Measurements from ENCODE around the gene IKZF2. TPM values are rescaled to one million over a fixed set of nuclear protein-coding genes. Genes with fewer than 3 reads are reported as not detected.

Gene IKZF2
- total RNA-seq (2022): 6.0 and 8.8 TPM in 2 replicates
- percentile 59 among the genes with signal in this experiment for Bru-seq, nascent RNA
- BruChase-seq, experiment 1, labeled RNA remaining after a 6-hour chase: percentile 45 among the genes with signal in this experiment
- BruChase-seq, experiment 2, labeled RNA remaining after a 2-hour chase: percentile 50 among the genes with signal in this experiment
- long read RNA-seq, partial matches to known transcripts: 1 of 2 reads
- long read RNA-seq, other reads (novel, unspliced or antisense): 0 of 2 reads

DNA sequence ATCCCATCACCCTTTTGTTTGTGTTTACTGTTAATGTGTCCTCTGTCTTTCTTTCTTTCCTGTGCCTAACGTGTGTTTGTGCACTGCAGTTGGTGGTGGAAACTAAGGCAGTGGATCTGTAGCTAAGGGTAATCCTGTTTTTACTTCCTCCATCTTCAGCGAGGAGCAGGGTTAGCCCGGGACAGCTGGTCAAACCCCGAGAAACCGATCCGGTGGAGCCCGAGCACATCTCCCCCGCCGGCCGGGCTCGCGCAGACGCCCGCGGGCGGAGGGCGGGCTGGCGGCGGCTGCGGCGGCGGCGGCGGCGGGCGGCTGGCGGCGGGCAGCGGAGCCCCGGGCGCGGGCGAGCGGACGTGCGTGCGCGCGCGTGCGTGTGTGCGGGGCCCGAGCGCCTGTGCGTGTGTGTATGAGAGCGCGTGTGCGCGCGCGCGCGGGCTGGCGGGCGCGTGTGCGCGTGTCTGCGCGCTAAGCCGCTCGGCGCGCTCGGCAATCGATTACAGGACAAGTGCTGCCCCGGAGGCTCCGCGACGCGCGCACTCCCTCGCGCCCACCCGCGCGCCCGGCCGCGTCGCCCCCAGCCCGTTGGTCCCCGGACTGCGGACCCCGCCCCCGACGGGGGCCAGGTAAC is at the start of gene IKZF2:
IKZF2 (minus strand) TSS at position 176 of the 628 bp plus-strand sequence. CDS start 2,983 bp downstream, outside the sequence.
- Mint-ChIP-seq H3K27ac (ENCODE audit: low read depth, unreplicated experiment) (peak within 1 kb of the TSS; percentile 91), H3K4me1 (ENCODE audit: insufficient read depth, unreplicated experiment) (peaks cover 18% of the 10 kb centered on the region), H3K27me3 (ENCODE audit: insufficient read depth, unreplicated experiment) (no peaks in the 10 kb centered on the region), H3K36me3 (ENCODE audit: insufficient read depth, unreplicated experiment) (peaks cover 7% of the 10 kb centered on the region), H3K4me3 (ENCODE audit: unreplicated experiment) (peak within 1 kb of the TSS; percentile 86), H3K9me3 (ENCODE audit: unreplicated experiment) (no peaks in the 10 kb centered on the region)
- POLR2A ChIA-PET: interaction anchor here (0.6 to 4.2 kb wide), 18 partner anchors 9 to 1264 kb away, joined by 3 to 25 read pairs (median 5); no protein-coding TSS in a partner anchor
- CTCF ChIA-PET: interaction anchor here (0.5 to 11.9 kb wide), 17 partner anchors 11 to 557 kb away, joined by 3 to 190 read pairs (median 6); no protein-coding TSS in a partner anchor
- no TSS peak for BruUV-seq (replicated peaks)
- TF ChIP-seq CTCF (IDR thresholded peaks at IDR 0.05; ENCODE audit: unreplicated experiment): no peak
- DNase-seq (ENCODE audit: unreplicated experiment): peak; percentile 77
- intact Hi-C loops (cut with micrococcal nuclease): loop anchor here (2.0 to 5.0 kb wide), 4 partner anchors 84 to 304 kb away; no protein-coding TSS in a partner anchor

DNA sequence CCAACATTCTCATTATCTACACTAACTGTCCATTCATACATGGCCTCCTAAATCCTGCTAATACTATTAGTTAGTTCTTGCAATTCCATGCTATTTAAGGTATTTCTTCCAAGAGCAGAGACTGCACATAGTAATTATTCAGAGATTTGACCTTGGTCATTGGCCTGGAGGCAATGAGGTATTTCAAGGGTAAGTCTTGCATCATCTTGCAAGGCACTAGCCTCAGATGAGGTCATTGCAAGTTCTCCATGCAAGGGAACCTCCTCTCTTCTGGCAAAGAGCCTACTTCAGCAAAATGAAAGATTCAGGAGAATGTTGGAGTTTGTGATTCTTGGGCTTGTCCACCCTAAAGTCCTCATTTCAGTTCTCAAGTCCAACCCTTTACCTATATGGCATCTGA is 48.5 kb upstream of the IKZF2 start:
- DNase-seq (ENCODE audit: unreplicated experiment): peak; percentile 26
- H3K27ac Mint-ChIP-seq (ENCODE audit: low read depth, unreplicated experiment): no peak overlapping the region
- H3K9me3 Mint-ChIP-seq (ENCODE audit: unreplicated experiment): no peaks in the 10 kb centered on the region
- peaks cover 9% of the 10 kb centered on the region for H3K4me1 Mint-ChIP-seq (ENCODE audit: insufficient read depth, unreplicated experiment)
- H3K36me3 Mint-ChIP-seq (ENCODE audit: insufficient read depth, unreplicated experiment): no peaks in the 10 kb centered on the region
- no peaks in the 10 kb centered on the region for H3K27me3 Mint-ChIP-seq (ENCODE audit: insufficient read depth, unreplicated experiment)
- no peak for TF ChIP-seq CTCF (IDR thresholded peaks at IDR 0.05; ENCODE audit: unreplicated experiment)
- no peak overlapping the region for H3K4me3 Mint-ChIP-seq (ENCODE audit: unreplicated experiment)
- CTCF ChIA-PET: interaction anchor here (1.5 kb wide), 1 partner anchor 46 kb away, joined by 5 read pairs; no protein-coding TSS in a partner anchor
- no TSS peak for BruUV-seq (replicated peaks)
- intact Hi-C loops (cut with micrococcal nuclease): no loop called here
- POLR2A ChIA-PET: no interaction called here

DNA sequence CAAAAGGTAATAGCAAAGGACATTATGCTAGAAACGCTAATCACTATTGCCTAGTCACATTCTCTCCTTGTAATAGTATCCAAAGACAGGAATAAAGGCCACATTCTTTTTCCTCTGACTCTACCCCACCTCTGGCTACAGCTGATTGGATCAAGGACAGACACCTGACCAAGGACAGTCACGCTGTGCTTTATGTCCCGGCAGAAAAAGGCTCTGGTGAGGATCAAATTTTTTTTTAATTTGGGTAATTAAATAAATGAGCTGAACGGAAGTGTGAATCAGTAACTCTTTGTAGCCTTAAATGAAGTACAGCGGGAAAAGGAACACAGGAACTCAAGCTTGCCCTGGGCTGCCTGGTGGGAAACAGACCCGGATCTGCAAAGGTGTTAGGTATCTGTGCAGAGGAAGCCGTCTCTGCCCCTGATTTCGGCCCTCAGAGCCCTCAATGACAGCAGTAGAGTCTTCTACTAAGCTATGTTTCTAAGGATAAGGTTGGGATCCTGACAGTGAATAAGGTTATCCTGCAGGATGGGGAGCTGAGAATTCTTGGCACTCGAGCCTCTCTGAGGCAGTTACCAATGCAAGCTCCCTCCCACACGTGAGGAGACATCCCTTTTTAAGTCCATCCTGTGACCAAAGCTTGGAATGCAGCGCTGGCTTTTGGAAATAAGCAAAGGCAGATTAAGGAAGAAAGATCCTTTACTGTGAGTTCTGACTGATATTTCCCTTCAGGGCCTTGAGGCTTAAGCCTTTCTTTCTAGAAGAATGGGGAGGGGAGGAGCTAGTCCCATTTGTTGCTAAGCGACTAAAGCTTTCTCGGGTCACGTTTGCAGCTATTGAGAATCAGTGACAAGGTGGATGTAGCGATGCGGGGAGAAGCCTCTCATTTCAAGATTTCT is 37.8 kb upstream of the IKZF2 start:
- POLR2A ChIA-PET: interaction anchor here (0.6 to 0.7 kb wide), 2 partner anchors 38 to 1414 kb away, joined by 3 read pairs; no protein-coding TSS in a partner anchor
- CTCF ChIA-PET: no interaction called here
- no peak for TF ChIP-seq CTCF (IDR thresholded peaks at IDR 0.05; ENCODE audit: unreplicated experiment)

DNA sequence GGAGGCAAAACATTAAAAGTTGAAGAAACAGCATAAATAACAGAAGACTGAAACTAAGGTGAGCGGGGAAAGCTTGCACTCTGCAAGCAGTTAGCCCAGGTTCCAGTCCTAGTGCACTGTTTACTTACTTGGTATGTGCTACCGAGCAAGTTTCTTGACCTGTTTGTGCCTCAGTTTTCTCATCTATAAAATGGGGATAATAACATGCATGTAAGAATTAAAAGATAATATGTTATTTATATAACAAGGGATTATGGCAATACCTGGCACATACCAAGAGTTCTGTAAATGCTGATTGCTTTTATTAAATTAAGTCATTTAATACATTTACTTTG is 37.1 kb upstream of the IKZF2 start:
- H3K9me3 Mint-ChIP-seq (ENCODE audit: unreplicated experiment): no peaks in the 10 kb centered on the region
- CTCF ChIA-PET: no interaction called here
- no peak for TF ChIP-seq CTCF (IDR thresholded peaks at IDR 0.05; ENCODE audit: unreplicated experiment)
- no peak for DNase-seq (ENCODE audit: unreplicated experiment)
- peaks cover 8% of the 10 kb centered on the region for H3K4me1 Mint-ChIP-seq (ENCODE audit: insufficient read depth, unreplicated experiment)
- no peaks in the 10 kb centered on the region for H3K36me3 Mint-ChIP-seq (ENCODE audit: insufficient read depth, unreplicated experiment)
- POLR2A ChIA-PET: interaction anchor here (0.7 kb wide), 1 partner anchor 38 kb away, joined by 3 read pairs; no protein-coding TSS in a partner anchor
- H3K27ac Mint-ChIP-seq (ENCODE audit: low read depth, unreplicated experiment): peak overlapping the region; percentile 74
- H3K4me3 Mint-ChIP-seq (ENCODE audit: unreplicated experiment): no peak overlapping the region
- BruUV-seq (replicated peaks): no TSS peak
- no peaks in the 10 kb centered on the region for H3K27me3 Mint-ChIP-seq (ENCODE audit: insufficient read depth, unreplicated experiment)
- intact Hi-C loops (cut with micrococcal nuclease): no loop called here

More for the DNA sequence above, 37.8 kb upstream of the IKZF2 start:
- intact Hi-C loops (cut with micrococcal nuclease): no loop called here
- Mint-ChIP-seq H3K4me1 (ENCODE audit: insufficient read depth, unreplicated experiment) (peaks cover 8% of the 10 kb centered on the region), H3K36me3 (ENCODE audit: insufficient read depth, unreplicated experiment) (no peaks in the 10 kb centered on the region), H3K4me3 (ENCODE audit: unreplicated experiment) (no peak overlapping the region), H3K27me3 (ENCODE audit: insufficient read depth, unreplicated experiment) (no peaks in the 10 kb centered on the region), H3K9me3 (ENCODE audit: unreplicated experiment) (no peaks in the 10 kb centered on the region), H3K27ac (ENCODE audit: low read depth, unreplicated experiment) (no peak overlapping the region)
- DNase-seq (ENCODE audit: unreplicated experiment): no peak
- BruUV-seq (replicated peaks): no TSS peak
